ENCODE measurements around the gene TMEM184B.

DNA sequence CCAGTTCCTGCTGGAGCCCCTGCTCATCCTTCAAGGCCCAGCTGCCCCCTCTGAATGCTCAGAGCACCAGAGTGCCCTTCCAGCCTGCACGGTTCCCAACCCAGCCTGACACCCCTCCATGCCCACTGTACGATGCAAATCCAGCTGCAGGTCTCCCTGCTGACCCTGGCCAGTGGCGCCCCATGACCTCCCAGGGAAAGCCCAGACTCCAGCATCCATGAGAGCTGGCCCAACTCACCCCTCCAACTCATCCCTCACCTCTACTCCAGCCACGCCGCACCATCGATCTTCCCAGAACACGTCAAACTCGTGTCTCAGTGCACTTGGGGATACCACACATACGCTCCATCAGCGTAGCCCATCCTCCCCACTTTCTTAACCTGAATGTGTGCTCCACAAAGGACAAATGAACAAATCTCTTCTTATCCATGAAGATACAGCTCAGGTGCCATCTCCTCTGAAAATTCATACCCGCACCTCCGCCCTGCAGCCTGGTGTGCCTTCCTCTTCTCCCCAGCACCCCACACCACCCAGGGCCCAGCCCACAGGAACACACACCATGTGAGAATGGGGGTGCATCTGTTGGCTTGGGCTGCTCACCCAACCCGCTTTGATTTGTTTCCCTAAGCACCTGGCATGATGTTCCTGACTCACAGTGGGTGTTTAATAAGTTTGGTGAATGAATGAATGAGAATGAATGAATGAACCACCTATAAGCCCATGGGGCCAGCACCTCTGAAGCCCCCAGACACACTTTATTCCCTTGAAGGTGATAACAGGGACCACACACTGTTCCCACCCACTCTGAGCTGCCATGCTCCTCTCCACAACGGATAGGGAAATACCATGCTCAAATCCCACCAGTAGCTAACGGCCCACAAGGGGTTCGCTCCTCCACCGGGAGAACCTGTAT is 97.3 kb downstream of the TMEM184B start:
- TF ChIP-seq, protein P1, sequence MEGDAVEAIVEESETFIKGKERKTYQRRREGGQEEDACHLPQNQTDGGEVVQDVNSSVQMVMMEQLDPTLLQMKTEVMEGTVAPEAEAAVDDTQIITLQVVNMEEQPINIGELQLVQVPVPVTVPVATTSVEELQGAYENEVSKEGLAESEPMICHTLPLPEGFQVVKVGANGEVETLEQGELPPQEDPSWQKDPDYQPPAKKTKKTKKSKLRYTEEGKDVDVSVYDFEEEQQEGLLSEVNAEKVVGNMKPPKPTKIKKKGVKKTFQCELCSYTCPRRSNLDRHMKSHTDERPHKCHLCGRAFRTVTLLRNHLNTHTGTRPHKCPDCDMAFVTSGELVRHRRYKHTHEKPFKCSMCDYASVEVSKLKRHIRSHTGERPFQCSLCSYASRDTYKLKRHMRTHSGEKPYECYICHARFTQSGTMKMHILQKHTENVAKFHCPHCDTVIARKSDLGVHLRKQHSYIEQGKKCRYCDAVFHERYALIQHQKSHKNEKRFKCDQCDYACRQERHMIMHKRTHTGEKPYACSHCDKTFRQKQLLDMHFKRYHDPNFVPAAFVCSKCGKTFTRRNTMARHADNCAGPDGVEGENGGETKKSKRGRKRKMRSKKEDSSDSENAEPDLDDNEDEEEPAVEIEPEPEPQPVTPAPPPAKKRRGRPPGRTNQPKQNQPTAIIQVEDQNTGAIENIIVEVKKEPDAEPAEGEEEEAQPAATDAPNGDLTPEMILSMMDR (optimal IDR thresholded peaks at IDR 0.05 in 1 of 3, IDR thresholded peaks at IDR 0.05 in 1 of 3, conservative IDR thresholded peaks at IDR 0.05 in 1 of 3; ENCODE audit: extremely low read depth in 1 of 3, insufficient read depth in 2 of 3, low read length in 3 of 3) = no peak
- TF ChIP-seq EZH2 (IDR thresholded peaks at IDR 0.05; ENCODE audit: low read length) = no peak

Data from keratinocyte (primary cell).